ENCODE measurements around the gene GNAQ. TPM values are rescaled to one million over a fixed set of nuclear protein-coding genes. Genes with fewer than 3 reads are reported as not detected.

The GNAQ gene
- total RNA-seq, 1 experiment from 2014 or later, result 55.5 TPM

DNA sequence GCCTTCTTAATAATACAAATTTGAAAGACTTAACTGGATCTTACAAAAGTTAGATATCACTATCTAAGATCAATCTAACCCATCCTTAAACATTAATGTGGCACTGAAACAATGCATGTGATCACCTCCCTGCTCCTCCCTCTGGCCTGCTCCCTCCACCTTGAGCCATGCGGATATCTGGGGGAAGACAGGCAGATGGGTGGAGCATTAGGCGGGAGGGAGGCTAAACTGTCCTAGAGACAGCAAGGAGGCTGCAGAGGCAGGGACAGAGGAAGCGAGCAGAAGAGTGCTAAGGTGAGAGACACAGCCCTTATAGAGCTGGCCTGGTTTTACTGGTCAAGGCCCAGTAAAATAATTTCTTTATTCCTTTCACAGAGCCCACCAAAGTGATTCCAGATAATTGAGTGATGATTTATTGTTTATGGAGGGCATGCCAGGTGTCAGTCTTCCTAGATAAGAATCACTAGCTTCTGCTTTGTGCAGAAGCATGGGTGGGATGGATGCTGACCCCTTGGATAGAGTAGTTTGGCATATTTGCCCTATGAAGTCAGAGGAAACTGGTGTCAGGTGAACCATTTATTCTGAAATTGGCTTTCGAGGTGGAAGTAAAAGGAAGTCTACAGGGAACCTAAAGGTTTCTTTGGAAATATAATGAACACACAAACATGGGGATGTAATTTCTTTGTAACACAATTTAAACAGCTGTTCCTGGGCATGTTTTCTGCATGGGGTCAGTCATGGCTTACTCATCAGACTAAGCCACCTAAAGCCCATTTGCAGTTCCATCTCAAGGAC lies 188.3 kb downstream of the GNAQ start:
- TF ChIP-seq ZNF138 (CRISPR knock-in tag; conservative IDR thresholded peaks at IDR 0.05), result no peak
- no peak for TF ChIP-seq ZNF425 (CRISPR knock-in tag; conservative IDR thresholded peaks at IDR 0.05)
- TF ChIP-seq ZBTB43 (CRISPR knock-in tag; IDR thresholded peaks at IDR 0.05), result no peak
- TF ChIP-seq ELF4 (CRISPR knock-in tag; IDR thresholded peaks at IDR 0.05; ENCODE audit: low read depth), result no peak
- TF ChIP-seq, protein P1, sequence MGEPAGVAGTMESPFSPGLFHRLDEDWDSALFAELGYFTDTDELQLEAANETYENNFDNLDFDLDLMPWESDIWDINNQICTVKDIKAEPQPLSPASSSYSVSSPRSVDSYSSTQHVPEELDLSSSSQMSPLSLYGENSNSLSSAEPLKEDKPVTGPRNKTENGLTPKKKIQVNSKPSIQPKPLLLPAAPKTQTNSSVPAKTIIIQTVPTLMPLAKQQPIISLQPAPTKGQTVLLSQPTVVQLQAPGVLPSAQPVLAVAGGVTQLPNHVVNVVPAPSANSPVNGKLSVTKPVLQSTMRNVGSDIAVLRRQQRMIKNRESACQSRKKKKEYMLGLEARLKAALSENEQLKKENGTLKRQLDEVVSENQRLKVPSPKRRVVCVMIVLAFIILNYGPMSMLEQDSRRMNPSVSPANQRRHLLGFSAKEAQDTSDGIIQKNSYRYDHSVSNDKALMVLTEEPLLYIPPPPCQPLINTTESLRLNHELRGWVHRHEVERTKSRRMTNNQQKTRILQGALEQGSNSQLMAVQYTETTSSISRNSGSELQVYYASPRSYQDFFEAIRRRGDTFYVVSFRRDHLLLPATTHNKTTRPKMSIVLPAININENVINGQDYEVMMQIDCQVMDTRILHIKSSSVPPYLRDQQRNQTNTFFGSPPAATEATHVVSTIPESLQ (CRISPR knock-in tag; IDR thresholded peaks at IDR 0.05), result no peak
- TF ChIP-seq HMGA2 (CRISPR knock-in tag; IDR thresholded peaks at IDR 0.05), result no peak
- no peak for TF ChIP-seq ZNF416 (CRISPR knock-in tag; IDR thresholded peaks at IDR 0.05)
- no peak for TF ChIP-seq ETV6 (CRISPR knock-in tag; IDR thresholded peaks at IDR 0.05)
- TF ChIP-seq GABPB1 (CRISPR knock-in tag; IDR thresholded peaks at IDR 0.05), result no peak
- TF ChIP-seq ZMAT4 (CRISPR knock-in tag; IDR thresholded peaks at IDR 0.05), result no peak
- no peak for TF ChIP-seq ATF1 (CRISPR knock-in tag; IDR thresholded peaks at IDR 0.05)
- TF ChIP-seq OVOL2 (CRISPR knock-in tag; IDR thresholded peaks at IDR 0.05; ENCODE audit: borderline replicate concordance), result no peak
- TF ChIP-seq, protein P2, sequence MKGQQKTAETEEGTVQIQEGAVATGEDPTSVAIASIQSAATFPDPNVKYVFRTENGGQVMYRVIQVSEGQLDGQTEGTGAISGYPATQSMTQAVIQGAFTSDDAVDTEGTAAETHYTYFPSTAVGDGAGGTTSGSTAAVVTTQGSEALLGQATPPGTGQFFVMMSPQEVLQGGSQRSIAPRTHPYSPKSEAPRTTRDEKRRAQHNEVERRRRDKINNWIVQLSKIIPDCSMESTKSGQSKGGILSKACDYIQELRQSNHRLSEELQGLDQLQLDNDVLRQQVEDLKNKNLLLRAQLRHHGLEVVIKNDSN (CRISPR knock-in tag; IDR thresholded peaks at IDR 0.05), result no peak
- TF ChIP-seq JAZF1 (CRISPR knock-in tag; IDR thresholded peaks at IDR 0.05), result no peak
- TF ChIP-seq TP53 (CRISPR knock-in tag; IDR thresholded peaks at IDR 0.05), result no peak
- TF ChIP-seq, protein P3, sequence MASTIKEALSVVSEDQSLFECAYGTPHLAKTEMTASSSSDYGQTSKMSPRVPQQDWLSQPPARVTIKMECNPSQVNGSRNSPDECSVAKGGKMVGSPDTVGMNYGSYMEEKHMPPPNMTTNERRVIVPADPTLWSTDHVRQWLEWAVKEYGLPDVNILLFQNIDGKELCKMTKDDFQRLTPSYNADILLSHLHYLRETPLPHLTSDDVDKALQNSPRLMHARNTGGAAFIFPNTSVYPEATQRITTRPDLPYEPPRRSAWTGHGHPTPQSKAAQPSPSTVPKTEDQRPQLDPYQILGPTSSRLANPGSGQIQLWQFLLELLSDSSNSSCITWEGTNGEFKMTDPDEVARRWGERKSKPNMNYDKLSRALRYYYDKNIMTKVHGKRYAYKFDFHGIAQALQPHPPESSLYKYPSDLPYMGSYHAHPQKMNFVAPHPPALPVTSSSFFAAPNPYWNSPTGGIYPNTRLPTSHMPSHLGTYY (CRISPR knock-in tag; IDR thresholded peaks at IDR 0.05), result no peak
- TF ChIP-seq FOXK1 (CRISPR knock-in tag; IDR thresholded peaks at IDR 0.05), result no peak
- TF ChIP-seq RORB (CRISPR knock-in tag; IDR thresholded peaks at IDR 0.05), result no peak
- no peak for TF ChIP-seq TEAD1 (CRISPR knock-in tag; IDR thresholded peaks at IDR 0.05)
- Mint-ChIP-seq H3K4me1 (peaks cover 24% of the 10 kb centered on the region), H3K36me3 (no peaks in the 10 kb centered on the region), H3K4me3 (no peak overlapping the region), H3K9me3 (no peaks in the 10 kb centered on the region), H3K27ac (no peak overlapping the region), H3K27me3 (ENCODE audit: low read depth) (no peaks in the 10 kb centered on the region)
- ATAC-seq (peak; percentile 85), DNase-seq (ENCODE audit: low spot score) (peak; percentile 20)
- ChIA-PET CTCF (no interaction called here), POLR2A (interaction anchor here (1.6 kb wide), 1 partner anchor 12 kb away, joined by 4 read pairs; no protein-coding TSS in a partner anchor)

Measured in WTC11 (cell line).